ENCODE data around the gene MRPL34. TPM values are rescaled to one million over a fixed set of nuclear protein-coding genes. Genes with fewer than 3 reads are reported as not detected.

The MRPL34 gene
- total RNA-seq, 2 experiments from 2014 or later = 28.4 to 28.7 TPM

DNA sequence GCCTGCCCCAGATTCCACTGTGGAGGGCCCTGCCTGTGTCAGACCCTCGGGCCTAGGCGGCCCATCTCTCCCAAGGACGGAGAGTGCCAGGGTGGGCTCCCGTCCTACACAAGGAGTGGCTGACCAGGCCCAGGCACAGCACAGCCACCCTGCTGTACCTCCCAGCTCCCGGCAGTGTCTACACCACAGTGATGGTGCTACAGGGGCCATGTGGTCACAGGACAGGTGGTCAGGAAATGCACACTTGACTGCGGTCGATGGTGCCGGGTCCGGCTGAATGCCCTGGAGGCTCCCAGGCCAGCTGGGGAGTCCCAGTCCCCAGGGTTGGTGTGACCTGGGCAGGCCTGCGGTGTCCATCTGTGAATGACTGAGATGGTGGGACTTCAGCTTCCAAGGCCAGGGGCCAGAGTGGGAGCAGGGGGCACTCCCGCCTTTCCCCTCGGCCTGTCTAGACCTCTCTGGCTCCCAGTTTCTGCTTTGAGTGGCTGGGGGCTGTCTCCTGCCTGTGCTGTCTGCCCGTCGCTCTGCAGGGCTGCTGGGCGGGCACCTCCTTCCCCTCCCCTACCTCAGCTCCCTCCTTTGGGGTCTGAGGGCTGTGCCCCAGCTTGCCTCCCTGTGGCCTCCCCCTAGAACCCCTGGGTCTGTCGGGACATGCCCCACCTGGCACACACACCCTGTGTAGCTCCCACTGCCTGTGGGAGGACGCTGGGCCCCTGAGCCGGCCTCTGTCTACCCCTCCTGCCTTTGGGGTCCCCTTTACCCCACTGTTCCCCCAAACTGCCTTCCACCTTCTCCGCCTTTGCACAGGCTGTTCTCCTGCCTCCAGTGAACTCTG lies 16.2 kb downstream of the MRPL34 start:
- H3K36me3 Mint-ChIP-seq (ENCODE audit: low read depth) = peaks cover 36% of the 10 kb centered on the region
- CTCF ChIA-PET = interaction anchor here (0.8 kb wide), 1 partner anchor 21 kb away, joined by 3 read pairs; no protein-coding TSS in a partner anchor
- POLR2A ChIA-PET = interaction anchor here (2.1 kb wide), 1 partner anchor 11 kb away, joined by 7 read pairs; no protein-coding TSS in a partner anchor

DNA sequence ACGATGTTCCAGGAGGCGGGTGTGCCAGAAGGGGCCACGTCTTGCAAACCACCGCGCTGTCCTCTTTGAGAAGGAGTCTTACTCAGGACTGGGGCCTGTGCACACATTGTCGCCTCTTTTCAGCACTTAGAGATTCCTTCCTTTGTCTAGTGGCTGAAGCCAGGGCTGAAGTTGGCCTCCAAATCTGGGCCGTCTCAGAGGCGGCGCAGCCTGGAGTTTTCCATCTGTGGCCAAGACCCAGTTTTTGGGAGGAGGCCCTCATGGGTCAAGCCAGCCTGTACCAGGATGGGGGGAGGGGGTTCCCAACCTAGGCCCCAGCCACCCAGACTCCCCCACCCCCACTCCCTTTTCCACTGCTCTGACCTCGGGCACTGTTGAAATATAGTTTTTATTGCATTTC lies 17.2 kb downstream of the MRPL34 start:
- Histone ChIP-seq H3K4me1 (ENCODE audit: insufficient read depth, low read length) (peaks cover 7% of the 10 kb centered on the region), H3K36me3 (ENCODE audit: insufficient read depth, low read length) (peaks cover 31% of the 10 kb centered on the region), H3K27ac (ENCODE audit: low read depth in 1 of 2, low read length in 2 of 2) (no peak overlapping the region), H3K9me3 (ENCODE audit: control insufficient read depth in 1 of 2, insufficient read depth in 1 of 2, low read length in 2 of 2) (peaks cover 0 to 7% of the 10 kb centered on the region in 2 experiments), H3K27me3 (ENCODE audit: control insufficient read depth in 1 of 2, insufficient read depth in 2 of 2, low read length in 2 of 2) (no peaks in the 10 kb centered on the region), H3K4me3 (ENCODE audit: low read length) (no peak overlapping the region)
- ATAC-seq (ENCODE audit: poor library complexity) = no peak
- H3K27ac Mint-ChIP-seq = peak overlapping the region; percentile 33
- intact Hi-C loops (cut with DNase I, micrococcal nuclease) = no loop called here
- peaks cover 26% of the 10 kb centered on the region for H3K36me3 Mint-ChIP-seq (ENCODE audit: low read depth)
- CTCF ChIA-PET = no interaction called here
- POLR2A ChIA-PET = interaction anchor here (2.1 kb wide), 1 partner anchor 10 kb away, joined by 7 read pairs; no protein-coding TSS in a partner anchor
- peak overlapping the region; percentile 46 for H3K4me3 Mint-ChIP-seq
- peaks cover 6% of the 10 kb centered on the region for H3K4me1 Mint-ChIP-seq (ENCODE audit: low read depth)
- TF ChIP-seq, protein P1, sequence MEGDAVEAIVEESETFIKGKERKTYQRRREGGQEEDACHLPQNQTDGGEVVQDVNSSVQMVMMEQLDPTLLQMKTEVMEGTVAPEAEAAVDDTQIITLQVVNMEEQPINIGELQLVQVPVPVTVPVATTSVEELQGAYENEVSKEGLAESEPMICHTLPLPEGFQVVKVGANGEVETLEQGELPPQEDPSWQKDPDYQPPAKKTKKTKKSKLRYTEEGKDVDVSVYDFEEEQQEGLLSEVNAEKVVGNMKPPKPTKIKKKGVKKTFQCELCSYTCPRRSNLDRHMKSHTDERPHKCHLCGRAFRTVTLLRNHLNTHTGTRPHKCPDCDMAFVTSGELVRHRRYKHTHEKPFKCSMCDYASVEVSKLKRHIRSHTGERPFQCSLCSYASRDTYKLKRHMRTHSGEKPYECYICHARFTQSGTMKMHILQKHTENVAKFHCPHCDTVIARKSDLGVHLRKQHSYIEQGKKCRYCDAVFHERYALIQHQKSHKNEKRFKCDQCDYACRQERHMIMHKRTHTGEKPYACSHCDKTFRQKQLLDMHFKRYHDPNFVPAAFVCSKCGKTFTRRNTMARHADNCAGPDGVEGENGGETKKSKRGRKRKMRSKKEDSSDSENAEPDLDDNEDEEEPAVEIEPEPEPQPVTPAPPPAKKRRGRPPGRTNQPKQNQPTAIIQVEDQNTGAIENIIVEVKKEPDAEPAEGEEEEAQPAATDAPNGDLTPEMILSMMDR (IDR thresholded peaks at IDR 0.05) = no peak
- DNase-seq = no peak
- no peaks in the 10 kb centered on the region for H3K9me3 Mint-ChIP-seq
- no peaks in the 10 kb centered on the region for H3K27me3 Mint-ChIP-seq

More for the DNA sequence above, 16.2 kb downstream of the MRPL34 start:
- ATAC-seq (ENCODE audit: poor library complexity) (no peak), DNase-seq (no peak)
- peaks cover 0 to 7% of the 10 kb centered on the region in 2 experiments for H3K9me3 ChIP-seq (ENCODE audit: control insufficient read depth in 1 of 2, insufficient read depth in 1 of 2, low read length in 2 of 2)
- Mint-ChIP-seq H3K27ac (peak overlapping the region; percentile 33), H3K4me1 (ENCODE audit: low read depth) (peaks cover 6% of the 10 kb centered on the region), H3K9me3 (no peaks in the 10 kb centered on the region), H3K27me3 (no peaks in the 10 kb centered on the region), H3K4me3 (peak overlapping the region; percentile 20)
- TF ChIP-seq, protein P1 (IDR thresholded peaks at IDR 0.05) = no peak
- intact Hi-C loops (cut with DNase I, micrococcal nuclease) = no loop called here
- H3K27ac ChIP-seq (ENCODE audit: low read depth in 1 of 2, low read length in 2 of 2) = no peak overlapping the region
- peaks cover 31% of the 10 kb centered on the region for H3K36me3 ChIP-seq (ENCODE audit: insufficient read depth, low read length)
- H3K4me1 ChIP-seq (ENCODE audit: insufficient read depth, low read length) = peaks cover 13% of the 10 kb centered on the region
- H3K27me3 ChIP-seq (ENCODE audit: control insufficient read depth in 1 of 2, insufficient read depth in 2 of 2, low read length in 2 of 2) = no peaks in the 10 kb centered on the region
- H3K4me3 ChIP-seq (ENCODE audit: low read length) = no peak overlapping the region

DNA sequence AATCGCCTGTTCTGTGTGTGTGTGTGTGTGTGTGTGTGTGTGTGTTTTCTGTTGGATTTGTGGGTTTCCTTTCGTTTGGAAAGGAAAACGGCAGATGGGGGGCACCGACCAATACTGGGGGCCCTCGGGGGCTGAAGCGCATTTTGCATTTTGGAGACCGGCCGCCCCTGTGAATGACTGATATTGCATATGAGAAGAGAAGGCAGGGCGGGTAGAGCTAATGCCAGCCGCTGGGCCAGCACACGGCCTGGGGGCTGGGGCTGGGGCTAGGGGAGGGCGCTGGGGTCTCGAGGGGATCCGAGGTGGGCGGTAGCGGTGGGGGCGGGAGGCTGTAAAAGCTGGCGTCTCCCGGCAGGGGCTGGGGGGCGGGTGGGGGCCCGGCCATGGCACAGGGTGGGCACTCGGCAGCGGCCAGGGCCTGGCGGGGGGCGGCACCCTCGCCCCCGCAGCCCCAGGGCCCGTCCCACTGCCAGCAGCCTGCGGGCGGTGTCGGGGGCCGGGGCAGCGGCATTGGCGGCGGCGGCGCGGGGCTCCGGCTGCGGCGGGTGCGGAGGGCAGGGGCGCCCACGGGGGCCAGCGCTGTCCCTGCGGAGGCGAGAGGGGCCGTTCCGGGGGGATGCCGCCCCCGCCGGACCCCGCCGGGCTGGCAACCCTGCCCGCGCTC lies 17.8 kb downstream of the MRPL34 start:
- peaks cover 31% of the 10 kb centered on the region for H3K36me3 ChIP-seq (ENCODE audit: insufficient read depth, low read length)
- no peaks in the 10 kb centered on the region for H3K27me3 ChIP-seq (ENCODE audit: control insufficient read depth in 1 of 2, insufficient read depth in 2 of 2, low read length in 2 of 2)
- peaks cover 24% of the 10 kb centered on the region for H3K36me3 Mint-ChIP-seq (ENCODE audit: low read depth)
- DNase-seq (no peak), ATAC-seq (ENCODE audit: poor library complexity) (no peak)
- no peaks in the 10 kb centered on the region for H3K27me3 Mint-ChIP-seq
- no peaks in the 10 kb centered on the region for H3K9me3 Mint-ChIP-seq
- H3K9me3 ChIP-seq (ENCODE audit: control insufficient read depth in 1 of 2, insufficient read depth in 1 of 2, low read length in 2 of 2) = peaks cover 0 to 7% of the 10 kb centered on the region in 2 experiments
- TF ChIP-seq, protein P1 (IDR thresholded peaks at IDR 0.05) = no peak
- intact Hi-C loops (cut with DNase I, micrococcal nuclease) = no loop called here
- peaks cover 6% of the 10 kb centered on the region for H3K4me1 Mint-ChIP-seq (ENCODE audit: low read depth)
- H3K4me3 Mint-ChIP-seq = peak overlapping the region; percentile 34
- H3K27ac ChIP-seq (ENCODE audit: low read depth in 1 of 2, low read length in 2 of 2) = no peak overlapping the region
- no peak overlapping the region for H3K27ac Mint-ChIP-seq
- H3K4me1 ChIP-seq (ENCODE audit: insufficient read depth, low read length) = peaks cover 12% of the 10 kb centered on the region
- CTCF ChIA-PET = no interaction called here
- POLR2A ChIA-PET = no interaction called here
- H3K4me3 ChIP-seq (ENCODE audit: low read length) = no peak overlapping the region
